NCI-H2029 treated with DMSO at 0.1 percent for 48 hours (cell line): Measurements from ENCODE around the gene RBP3.

Experiments
- DNase-seq: peaks from one replicate; lab custom pipeline; 2025; lab: John Stamatoyannopoulos, UW

RBP3 gene

GRCh38 chr10:47401874-47402640 is 53.9 kb downstream of the RBP3 start:
- DNase-seq = no peak

DNA sequence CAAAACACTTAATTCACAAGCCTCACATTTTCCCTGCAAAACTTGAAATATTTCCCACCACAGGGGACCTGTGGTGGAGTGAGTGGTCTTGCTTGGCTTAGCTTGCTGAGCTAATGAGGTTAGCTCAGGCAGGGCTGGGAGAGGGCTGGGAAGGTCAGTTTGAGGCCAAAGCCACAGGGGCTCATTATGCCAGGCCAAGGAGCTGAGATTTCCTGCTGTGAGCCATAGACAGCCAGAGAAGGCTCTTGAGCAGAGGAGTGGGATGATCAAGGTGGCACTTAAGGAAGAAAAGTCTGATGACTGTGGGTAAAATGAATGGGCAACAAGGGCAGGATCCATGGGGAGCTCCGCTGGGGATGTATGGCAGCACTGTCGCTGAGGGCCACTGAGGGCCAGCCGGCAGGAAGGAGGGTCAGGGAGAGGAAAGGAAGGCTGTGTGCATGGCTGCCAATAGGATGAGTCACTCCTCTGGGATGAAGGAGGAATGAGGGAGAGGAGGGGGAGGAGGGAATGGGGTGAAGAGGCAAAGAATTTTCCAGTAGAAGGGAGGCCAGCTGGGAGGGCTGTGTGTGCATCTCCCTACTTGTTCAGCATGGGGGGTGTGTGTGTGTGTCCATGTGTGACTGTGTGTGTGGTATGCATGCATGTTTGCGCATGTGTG is 54.6 kb downstream of the RBP3 start:
- DNase-seq = no peak

DNA sequence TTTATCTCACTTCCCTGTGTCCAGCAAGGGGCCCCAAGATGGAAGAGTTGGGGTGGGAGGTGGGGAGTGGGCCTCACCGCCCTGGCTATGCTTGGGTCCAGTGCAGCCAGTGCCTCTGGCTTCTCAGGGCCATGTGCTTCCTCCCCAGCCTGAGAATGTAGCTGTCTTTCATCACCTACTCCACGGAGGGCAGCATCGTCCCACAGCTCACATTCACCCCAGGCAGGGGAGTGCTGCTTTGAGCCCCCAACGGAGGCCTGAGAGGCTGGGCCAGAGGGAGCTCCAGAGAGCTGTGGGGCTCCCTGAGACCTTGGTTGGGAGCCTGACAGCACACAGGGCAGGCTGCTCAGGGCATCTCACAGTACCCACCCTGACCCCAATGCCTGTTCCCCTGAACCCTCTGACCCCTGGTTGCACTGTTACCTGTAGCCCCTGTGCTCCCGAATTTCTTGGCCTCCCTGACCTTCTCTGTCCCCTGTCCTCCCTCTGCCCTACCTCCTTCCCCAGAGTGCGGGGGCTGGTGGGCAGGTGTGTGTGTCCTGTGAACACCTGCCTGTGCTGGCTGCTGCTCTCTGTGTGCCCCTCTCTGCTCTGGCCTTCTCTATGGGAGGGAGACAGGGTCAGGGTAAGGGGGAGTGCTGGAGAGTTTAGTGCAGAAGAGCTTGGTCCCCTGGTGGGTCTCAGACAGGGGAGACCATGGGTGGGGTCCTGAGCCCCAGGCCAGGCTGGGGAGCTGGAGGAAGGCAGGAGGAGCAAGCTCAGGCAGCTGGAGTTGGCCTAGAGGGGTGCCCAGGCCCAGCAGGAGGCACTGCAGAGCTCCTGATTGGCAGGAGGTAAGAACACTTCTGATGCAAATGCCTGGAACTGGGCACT is 55.5 kb downstream of the RBP3 start:
- no peak for DNase-seq

- no peak for DNase-seq
Measured at GRCh38 chr10:47404446-47404845, 56.3 kb downstream of the RBP3 start.

DNA sequence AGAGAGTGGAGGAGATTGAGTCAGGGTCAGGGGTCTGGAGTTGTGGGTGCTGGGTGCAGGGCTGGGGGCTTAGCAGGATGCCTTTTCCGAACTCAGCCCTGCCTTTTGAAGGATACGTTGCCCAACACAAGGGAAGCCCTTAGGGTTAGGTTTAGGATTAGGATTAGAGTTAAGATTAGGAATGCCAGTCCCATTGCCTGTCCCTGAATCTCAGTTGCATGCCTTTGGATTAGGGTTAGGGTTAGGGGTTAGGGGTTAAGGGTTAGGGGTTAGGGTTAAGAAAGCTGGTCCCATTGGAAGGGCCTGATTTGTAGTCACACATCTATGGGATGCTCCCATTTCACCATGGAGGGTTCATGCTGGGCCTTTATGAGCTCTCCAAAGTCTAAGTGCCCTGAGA is 56.8 kb downstream of the RBP3 start:
- no peak for DNase-seq

DNA sequence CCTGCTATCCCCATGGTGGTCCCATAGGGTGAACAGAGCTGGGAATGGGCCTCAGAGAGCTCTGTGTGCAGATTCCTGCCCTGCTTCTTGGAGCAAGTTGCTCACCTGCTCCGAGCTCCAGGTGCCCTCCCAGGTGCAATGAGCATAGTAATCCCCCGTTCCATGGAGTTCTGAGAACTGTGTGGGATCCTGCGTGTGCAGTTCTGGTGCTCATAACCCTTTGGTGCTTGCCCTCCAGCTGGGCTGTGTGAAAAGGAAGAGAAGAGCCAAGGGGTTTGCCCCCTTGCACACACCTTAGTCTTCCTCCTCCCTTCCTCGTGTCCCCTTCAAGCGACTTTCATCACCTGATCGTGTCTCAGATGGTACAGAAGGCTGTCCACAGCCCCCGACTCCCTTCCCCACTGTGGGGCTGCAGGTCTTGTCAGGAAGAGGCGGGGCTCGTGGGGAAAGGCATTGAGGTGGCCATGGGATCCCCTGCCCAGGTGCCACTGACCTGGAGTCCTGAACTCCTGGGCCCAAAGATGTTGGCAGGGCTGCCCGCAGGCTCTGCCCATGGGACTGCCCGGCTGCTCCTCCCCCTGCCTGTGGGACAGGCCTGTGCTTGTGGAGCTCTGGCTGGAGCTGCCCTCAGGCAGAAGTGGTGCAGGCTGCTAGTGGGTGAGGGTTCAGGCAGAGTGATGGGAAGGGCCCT is 57.8 kb downstream of the RBP3 start:
- DNase-seq = no peak

DNA sequence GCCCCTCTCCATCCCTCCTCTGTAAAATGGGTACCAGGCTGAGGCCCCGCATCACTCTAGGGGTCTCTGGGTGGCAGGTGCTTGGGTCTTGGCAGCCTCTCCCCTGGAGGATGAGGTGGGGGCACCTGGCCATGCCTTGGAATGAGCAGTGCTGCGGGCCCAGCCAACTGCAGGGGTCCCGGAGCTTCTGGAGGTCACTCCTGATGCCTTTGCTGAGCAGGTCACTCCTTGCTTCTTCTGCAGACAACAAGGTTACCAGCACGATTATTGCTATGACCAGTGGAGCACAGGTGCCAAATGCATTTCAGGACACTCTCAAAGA is 58.3 kb downstream of the RBP3 start:
- no peak for DNase-seq

- DNase-seq = no peak
Measured at GRCh38 chr10:47406870-47407691, 58.9 kb downstream of the RBP3 start.
